Peyer's patch (tissue), 4 donors: ENCODE measurements around the gene CFAP97D2. TPM values are rescaled to one million over a fixed set of nuclear protein-coding genes. Genes with fewer than 3 reads are reported as not detected.

ENCODE experiments used
- DNase-seq, 3 donors: peaks; one replicate each; pipeline ENCODE4 v3.0.0-alpha.2; 2017 to 2019
- H3K27ac ChIP-seq, 4 donors: fragments of 200-600 bp; sonication (generic); one replicate each; pipeline ENCODE4 v1.5.1; 2016 to 2019
- H3K27me3 ChIP-seq, 2 donors: fragments of 200-600 bp; sonication (generic); one replicate each; pipeline ENCODE4 v1.5.1; 2019
- H3K36me3 ChIP-seq, 3 donors: fragments of 200-600 bp; sonication (generic); one replicate each; pipeline ENCODE4 v1.5.1; 2016 to 2019
- H3K4me1 ChIP-seq, 4 donors: fragments of 200-600 bp; sonication (generic); one replicate each; pipeline ENCODE4 v1.5.1; 2016 to 2019
- H3K4me3 ChIP-seq, 4 donors: fragments of 200-600 bp; sonication (generic); 1 replicate in 3 of 4; 2 replicates in 1 of 4; pipeline ENCODE4 v1.5.1; 2016 to 2019; ENCODE audit warnings: mild to moderate bottlenecking in 1 of 4
- H3K9me3 ChIP-seq, 4 donors: fragments of 200-600 bp; sonication (generic); one replicate each; pipeline ENCODE4 v1.5.1; 2016 to 2019; ENCODE audit warnings: mild to moderate bottlenecking in 1 of 4
- POLR2A ChIP-seq, 2 donors: fragments of 450-650 bp; IDR thresholded peaks; one replicate each; pipeline ENCODE4 v1.5.1; 2017; ENCODE audit warnings: antibody characterized with exemption in 2 of 2, mild to moderate bottlenecking in 2 of 2, moderate library complexity in 2 of 2
- total RNA-seq, 4 donors: library from RNA; depleted of rRNA; stranded (reverse); fragments of >200 nt; gene quantifications; one replicate each; pipeline ENCODE4 v1.1.0, GENCODE V29; 2016
- TF ChIP-seq, protein P1 (sequence below), 6 experiments: fragments of 450-650 bp in 4 of 6; fragments of 200-600 bp in 2 of 6; sonication (generic) in 1 of 6; IDR thresholded peaks; one replicate each; pipeline ENCODE4 v1.5.1; 2017 to 2019; ENCODE audit warnings: antibody characterized with exemption in 6 of 6, mild to moderate bottlenecking in 3 of 6, moderate library complexity in 1 of 6

The CFAP97D2 gene
- not detected for total RNA-seq

DNA sequence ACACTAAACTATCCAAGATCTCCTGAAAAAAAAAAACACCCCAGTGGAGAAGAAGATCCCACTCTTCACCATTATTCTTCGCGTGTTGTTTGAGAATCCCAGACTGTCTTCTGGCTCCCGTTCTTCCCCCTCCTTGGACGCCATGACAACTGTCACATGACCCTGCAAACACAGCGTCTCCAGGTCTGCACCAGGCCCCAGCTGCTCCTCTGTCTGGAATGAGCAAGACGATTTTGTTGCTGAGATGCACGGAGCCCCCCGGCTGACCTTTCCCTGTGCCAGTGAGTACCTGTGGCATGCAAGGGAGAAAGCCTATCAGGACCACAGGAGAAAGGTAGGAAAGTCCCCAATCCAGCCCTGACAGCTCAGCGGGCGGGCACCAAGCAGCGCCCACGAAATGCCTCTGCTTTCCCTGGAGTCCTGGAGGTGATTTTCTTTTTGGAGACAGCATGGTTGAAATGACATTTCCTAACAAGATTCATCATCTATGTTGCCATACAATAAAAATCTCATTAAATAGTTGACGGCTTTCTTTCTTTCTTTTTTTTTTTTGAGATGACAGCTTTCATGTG, at the start of gene CFAP97D2:
TSS of gene CFAP97D2 (plus strand) at position 171 of the 572 bp plus-strand sequence. CDS start at position 245, 74 bp downstream.
- no peaks in the 10 kb centered on the region for H3K4me1 ChIP-seq
- H3K27me3 ChIP-seq: no peaks in the 10 kb centered on the region
- no peak within 1 kb of the TSS for H3K4me3 ChIP-seq
- no peaks in the 10 kb centered on the region for H3K36me3 ChIP-seq
- H3K27ac ChIP-seq: no peak within 1 kb of the TSS
- no peak for DNase-seq
- H3K9me3 ChIP-seq: no peaks in the 10 kb centered on the region
- TF ChIP-seq, protein P1, sequence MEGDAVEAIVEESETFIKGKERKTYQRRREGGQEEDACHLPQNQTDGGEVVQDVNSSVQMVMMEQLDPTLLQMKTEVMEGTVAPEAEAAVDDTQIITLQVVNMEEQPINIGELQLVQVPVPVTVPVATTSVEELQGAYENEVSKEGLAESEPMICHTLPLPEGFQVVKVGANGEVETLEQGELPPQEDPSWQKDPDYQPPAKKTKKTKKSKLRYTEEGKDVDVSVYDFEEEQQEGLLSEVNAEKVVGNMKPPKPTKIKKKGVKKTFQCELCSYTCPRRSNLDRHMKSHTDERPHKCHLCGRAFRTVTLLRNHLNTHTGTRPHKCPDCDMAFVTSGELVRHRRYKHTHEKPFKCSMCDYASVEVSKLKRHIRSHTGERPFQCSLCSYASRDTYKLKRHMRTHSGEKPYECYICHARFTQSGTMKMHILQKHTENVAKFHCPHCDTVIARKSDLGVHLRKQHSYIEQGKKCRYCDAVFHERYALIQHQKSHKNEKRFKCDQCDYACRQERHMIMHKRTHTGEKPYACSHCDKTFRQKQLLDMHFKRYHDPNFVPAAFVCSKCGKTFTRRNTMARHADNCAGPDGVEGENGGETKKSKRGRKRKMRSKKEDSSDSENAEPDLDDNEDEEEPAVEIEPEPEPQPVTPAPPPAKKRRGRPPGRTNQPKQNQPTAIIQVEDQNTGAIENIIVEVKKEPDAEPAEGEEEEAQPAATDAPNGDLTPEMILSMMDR (IDR thresholded peaks at IDR 0.05): no peak
- no peak for TF ChIP-seq POLR2A (IDR thresholded peaks at IDR 0.05)

DNA sequence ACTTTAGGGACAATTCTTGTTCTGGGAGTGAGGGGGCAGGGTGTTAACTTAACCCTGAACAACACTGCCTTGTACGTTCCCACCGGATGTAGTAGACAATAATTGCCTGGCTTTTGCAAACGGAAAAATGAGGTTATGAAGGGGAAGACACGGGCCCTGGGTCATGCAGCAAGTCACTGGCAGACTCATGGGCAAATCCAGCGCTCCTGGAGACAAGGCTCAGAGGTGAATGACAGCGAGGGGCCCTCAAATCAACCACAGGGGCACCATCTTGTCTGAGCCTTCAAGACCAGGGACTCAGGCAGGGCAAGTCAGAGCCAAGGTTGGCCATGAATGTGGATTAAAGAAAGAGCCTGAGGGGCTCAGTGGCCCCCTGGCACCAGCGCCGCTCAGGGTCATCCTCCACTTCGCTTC, 49.4 kb upstream of the CFAP97D2 start:
- no peaks in the 10 kb centered on the region for H3K9me3 ChIP-seq
- H3K27me3 ChIP-seq: no peaks in the 10 kb centered on the region
- H3K36me3 ChIP-seq: no peaks in the 10 kb centered on the region
- TF ChIP-seq POLR2A (IDR thresholded peaks at IDR 0.05): no peak
- TF ChIP-seq, protein P1 (IDR thresholded peaks at IDR 0.05): no peak
- peaks cover 3 to 48% (median 29%) of the 10 kb centered on the region in 4 donors for H3K4me1 ChIP-seq
- DNase-seq: no peak
- no peak overlapping the region for H3K4me3 ChIP-seq
- peak overlapping the region; percentile 79 to 89 (median 88) for H3K27ac ChIP-seq

DNA sequence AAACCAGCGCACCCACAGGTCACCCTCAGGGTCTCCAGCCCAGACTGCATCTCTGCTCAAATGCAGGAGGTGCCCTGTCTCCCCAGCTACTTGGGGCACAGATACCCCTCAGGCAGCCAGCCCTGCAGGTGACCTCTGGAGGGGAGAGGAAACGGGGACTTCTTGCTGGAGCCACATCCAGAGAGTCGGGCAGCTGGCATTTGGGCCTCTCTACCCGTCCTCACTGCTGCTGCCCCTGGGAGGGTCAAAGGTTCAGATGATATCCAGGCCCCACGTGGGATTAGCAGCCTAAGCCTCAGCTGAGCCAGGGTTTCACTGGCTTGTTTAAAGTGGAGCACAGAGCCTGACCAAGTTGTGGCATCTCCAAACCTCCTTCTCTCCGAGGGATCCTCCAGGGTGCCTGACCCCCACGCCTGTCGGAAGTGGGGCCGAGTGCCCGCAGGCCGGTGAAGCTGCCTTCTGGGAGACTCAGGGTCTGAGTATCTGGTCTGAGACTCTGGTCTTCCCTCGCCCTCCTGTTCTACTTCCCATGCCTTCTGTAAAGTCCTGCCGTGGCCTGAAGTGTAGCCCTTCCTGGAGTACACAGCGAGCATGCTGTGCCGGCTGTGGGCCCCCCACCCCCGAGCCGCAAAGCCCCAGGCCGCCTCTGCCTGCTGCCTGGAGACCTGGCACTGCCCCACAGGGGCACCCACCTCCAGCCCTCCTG, 48.8 kb upstream of the CFAP97D2 start:
- no peaks in the 10 kb centered on the region for H3K9me3 ChIP-seq
- DNase-seq: no peak
- TF ChIP-seq, protein P1 (IDR thresholded peaks at IDR 0.05): no peak
- TF ChIP-seq POLR2A (IDR thresholded peaks at IDR 0.05): no peak
- peaks cover 3 to 48% (median 28%) of the 10 kb centered on the region in 4 donors for H3K4me1 ChIP-seq
- peak overlapping the region; percentile 64 to 90 (median 78) for H3K4me3 ChIP-seq
- H3K27me3 ChIP-seq: no peaks in the 10 kb centered on the region
- H3K36me3 ChIP-seq: no peaks in the 10 kb centered on the region
- H3K27ac ChIP-seq: peak overlapping the region; percentile 79 to 89 (median 88)

DNA sequence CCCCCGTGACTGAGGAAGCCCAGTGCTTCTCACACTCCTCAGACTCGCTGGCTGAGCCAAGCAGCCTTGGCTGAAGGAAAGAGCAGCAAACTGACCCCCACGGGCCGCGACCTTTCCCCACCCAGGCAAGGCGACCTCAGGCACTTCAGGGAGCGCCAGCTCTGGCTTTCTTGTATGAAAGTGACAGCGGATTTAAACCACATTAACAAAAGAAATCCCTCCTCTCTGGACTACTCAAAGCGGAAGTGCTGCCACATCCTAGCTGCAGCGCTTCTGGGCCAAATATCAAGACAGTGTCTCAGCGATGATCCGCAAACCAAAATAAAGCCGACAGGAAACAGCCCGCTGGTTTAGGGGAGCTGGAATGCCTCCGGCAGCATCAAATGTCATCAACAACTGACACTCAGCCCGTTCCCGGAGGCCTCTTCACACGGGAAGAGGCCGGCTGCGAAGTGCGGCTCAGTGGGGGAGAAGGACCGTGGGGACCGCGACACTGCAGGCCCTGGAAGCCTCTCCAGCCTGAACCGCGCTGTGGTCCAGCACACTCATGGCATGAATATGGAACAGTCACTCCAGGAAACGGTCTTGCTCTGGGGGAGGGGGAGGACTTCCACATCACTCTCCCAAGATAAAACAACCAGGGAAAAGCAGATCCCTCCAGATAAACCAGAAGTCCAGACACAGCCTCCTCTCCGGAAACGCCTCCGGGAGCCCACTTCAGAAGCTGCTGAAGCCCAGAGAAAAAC, 48.0 kb upstream of the CFAP97D2 start:
- Histone ChIP-seq H3K9me3 (no peaks in the 10 kb centered on the region), H3K27me3 (no peaks in the 10 kb centered on the region), H3K4me1 (peaks cover 3 to 48% (median 26%) of the 10 kb centered on the region in 4 donors), H3K27ac (peak overlapping the region; percentile 79 to 89 (median 88)), H3K4me3 (peak overlapping the region; percentile 64 to 90 (median 78)), H3K36me3 (no peaks in the 10 kb centered on the region)
- peak in 2 of 3 donors; percentile 71 to 79 for DNase-seq
- no peak for TF ChIP-seq POLR2A (IDR thresholded peaks at IDR 0.05)
- TF ChIP-seq, protein P1 (IDR thresholded peaks at IDR 0.05): no peak

DNA sequence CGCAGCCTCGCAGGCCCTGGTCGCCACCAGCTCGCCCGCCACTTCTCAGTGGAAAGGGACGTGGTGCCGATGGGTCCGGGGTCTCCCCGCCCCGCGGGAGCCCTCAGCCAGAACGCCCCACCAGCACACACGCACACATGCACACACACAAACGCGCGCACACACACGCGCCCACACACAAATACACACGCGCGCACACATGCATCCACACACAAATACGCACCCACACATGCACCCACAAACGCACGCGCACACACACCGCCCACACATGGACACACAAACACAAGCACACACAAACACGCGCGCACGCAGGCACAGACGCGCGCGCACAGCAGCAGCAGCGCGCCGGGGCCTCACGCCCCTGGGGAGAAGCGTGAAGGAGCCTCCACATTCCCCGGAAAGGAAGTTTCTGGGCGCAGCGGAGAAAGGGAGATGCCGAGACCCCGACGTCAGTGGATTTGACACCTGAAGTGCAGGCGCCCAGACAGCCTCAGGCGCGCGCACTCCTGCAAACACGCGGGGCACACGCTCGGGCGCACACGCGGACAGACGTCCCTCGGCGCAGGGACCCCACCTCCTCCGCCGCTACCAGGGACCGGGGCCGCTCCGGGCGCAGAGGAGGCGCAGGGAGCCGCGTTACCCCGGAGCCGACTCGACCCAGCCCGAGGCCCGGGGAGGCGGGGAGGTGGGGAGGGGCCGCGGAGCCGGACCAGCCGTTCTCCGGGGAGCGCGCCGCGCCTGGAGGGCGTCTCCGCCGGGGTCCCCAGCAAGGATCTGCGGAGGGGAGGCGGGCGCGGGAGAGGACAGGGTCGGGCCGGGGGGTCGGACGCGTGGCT, 47.3 kb upstream of the CFAP97D2 start:
- no peaks in the 10 kb centered on the region for H3K9me3 ChIP-seq
- peaks cover 3 to 47% (median 26%) of the 10 kb centered on the region in 4 donors for H3K4me1 ChIP-seq
- peak overlapping the region; percentile 64 to 90 (median 78) for H3K4me3 ChIP-seq
- H3K36me3 ChIP-seq: no peaks in the 10 kb centered on the region
- H3K27ac ChIP-seq: peak overlapping the region; percentile 79 to 89 (median 88)
- H3K27me3 ChIP-seq: no peaks in the 10 kb centered on the region
- peak in 2 of 3 donors; percentile 42 to 52 for DNase-seq
- TF ChIP-seq, protein P1 (IDR thresholded peaks at IDR 0.05): no peak
- no peak for TF ChIP-seq POLR2A (IDR thresholded peaks at IDR 0.05)
